WTC11 (cell line): Measurements from ENCODE around the gene SLC39A13. TPM values are rescaled to one million over a fixed set of nuclear protein-coding genes. Genes with fewer than 3 reads are reported as not detected.

Experiments used
- ATAC-seq: fragments of 200-7000 bp; cut with Tn5 transposase; 2 replicates; pipeline ENCODE4 v1.10.0; 2021; ENCODE audit warnings: mild to moderate bottlenecking, moderate library complexity
- CTCF ChIA-PET: fragments of 300-600 bp; sonication (Branson Sonifier 250); formaldehyde crosslinking; loops from one replicate; lab custom pipeline; 2021; ENCODE audit warnings: antibody characterized with exemption; lab: Charles Lee
- POLR2A ChIA-PET: fragments of 350-600 bp; sonication (Branson Sonifier 250); formaldehyde crosslinking; loops from one replicate; lab custom pipeline; 2021; ENCODE audit warnings: antibody characterized with exemption; lab: Charles Lee
- DNase-seq: peaks from one replicate; pipeline ENCODE4 v3.0.0; 2021; ENCODE audit warnings: low spot score
- H3K27ac Mint-ChIP-seq: 2 replicates; pipeline ENCODE4 v1.8.0; 2021; ENCODE audit warnings: mixed read lengths
- H3K27me3 Mint-ChIP-seq: 2 replicates; pipeline ENCODE4 v1.8.0; 2021; ENCODE audit warnings: low read depth, mild to moderate bottlenecking, moderate library complexity, mixed read lengths
- H3K36me3 Mint-ChIP-seq: 2 replicates; pipeline ENCODE4 v1.8.0; 2021; ENCODE audit warnings: mixed read lengths
- H3K4me1 Mint-ChIP-seq: 2 replicates; pipeline ENCODE4 v1.8.0; 2022; ENCODE audit warnings: mixed read lengths
- H3K4me3 Mint-ChIP-seq: 2 replicates; pipeline ENCODE4 v1.8.0; 2021; ENCODE audit warnings: mild to moderate bottlenecking, moderate library complexity, mixed read lengths
- H3K9me3 Mint-ChIP-seq: 2 replicates; pipeline ENCODE4 v1.8.0; 2021; ENCODE audit warnings: mixed read lengths
- AFF4 ChIP-seq: sonication (generic); formaldehyde crosslinking; IDR thresholded peaks from 2 replicates; pipeline ENCODE4 v1.8.1; 2023; ENCODE audit warnings: mild to moderate bottlenecking, missing genetic modification reagents, borderline replicate concordance
- ATF6 ChIP-seq: sonication (generic); formaldehyde crosslinking; IDR thresholded peaks from 2 replicates; pipeline ENCODE4 v1.8.1; 2023; ENCODE audit warnings: mild to moderate bottlenecking, missing genetic modification reagents
- E2F4 ChIP-seq: sonication (generic); formaldehyde crosslinking; IDR thresholded peaks from 2 replicates; pipeline ENCODE4 v1.8.1; 2022; ENCODE audit warnings: low read depth, mild to moderate bottlenecking, moderate library complexity, missing genetic modification reagents, borderline replicate concordance
- ESRRA ChIP-seq: sonication (generic); formaldehyde crosslinking; IDR thresholded peaks from 2 replicates; pipeline ENCODE4 v1.8.1; 2022; ENCODE audit warnings: mild to moderate bottlenecking, missing genetic modification reagents, borderline replicate concordance
- FOXP4 ChIP-seq: sonication (generic); formaldehyde crosslinking; IDR thresholded peaks from 2 replicates; pipeline ENCODE4 v1.8.0; 2022; ENCODE audit warnings: mild to moderate bottlenecking, missing genetic modification reagents
- NR1H2 ChIP-seq: sonication (generic); formaldehyde crosslinking; IDR thresholded peaks from 2 replicates; pipeline ENCODE4 v1.9.0; 2021; ENCODE audit warnings: mild to moderate bottlenecking, moderate library complexity, missing genetic modification reagents
- SMAD4 ChIP-seq: sonication (generic); formaldehyde crosslinking; IDR thresholded peaks from 2 replicates; pipeline ENCODE4 v1.8.0; 2022; ENCODE audit warnings: mild to moderate bottlenecking, missing genetic modification reagents
- SOX15 ChIP-seq: fragments of 250-450 bp; sonication (Bioruptor Pico); IDR thresholded peaks from 2 replicates; pipeline ENCODE4 v1.9.0; 2021; ENCODE audit warnings: mild to moderate bottlenecking
- total RNA-seq: library from RNA; stranded (reverse); gene quantifications from 3 replicates; pipeline ENCODE4 v1.2.3, GENCODE V29; 2021
- TF ChIP-seq, protein P1 (sequence below): fragments of 250-450 bp; sonication (Bioruptor Pico); IDR thresholded peaks from 2 replicates; pipeline ENCODE4 v1.9.0; 2021; ENCODE audit warnings: mild to moderate bottlenecking, borderline replicate concordance
- TF ChIP-seq, protein P2 (sequence below): sonication (generic); formaldehyde crosslinking; IDR thresholded peaks from 2 replicates; pipeline ENCODE4 v1.8.0; 2023; ENCODE audit warnings: missing genetic modification reagents

SLC39A13 gene
- total RNA-seq, 1 experiment from 2014 or later: 38.2 TPM

DNA sequence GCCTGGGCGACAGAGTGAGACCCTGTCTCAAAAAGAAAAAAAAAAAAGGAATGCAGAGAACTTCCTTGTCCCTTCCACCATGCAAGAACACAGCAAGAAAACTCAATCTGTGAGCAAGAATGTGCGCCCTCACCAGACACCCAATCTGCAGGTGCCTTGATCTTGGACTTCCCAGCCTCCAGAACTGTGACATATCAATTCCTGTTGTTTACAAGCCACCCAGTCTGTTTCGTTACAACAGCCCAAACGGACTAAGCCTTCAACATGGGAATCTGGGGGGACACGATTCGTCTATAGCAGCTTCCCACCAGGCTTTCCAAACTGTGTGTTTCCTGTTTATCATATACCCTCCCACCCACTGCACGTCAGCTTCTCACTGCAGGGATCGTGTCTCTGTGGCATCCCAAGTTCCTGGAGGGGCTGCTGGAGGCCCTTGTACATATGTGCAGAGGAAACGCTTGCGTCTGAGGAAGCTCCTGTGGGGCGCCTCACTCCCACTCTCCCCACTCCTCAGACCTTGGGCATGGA is 28.9 kb downstream of the SLC39A13 start:
- CTCF ChIA-PET: interaction anchor here (0.6 to 0.7 kb wide), 3 partner anchors 17 to 27 kb away, joined by 3 to 4 read pairs (median 3); no protein-coding TSS in a partner anchor
- no peaks in the 10 kb centered on the region for H3K9me3 Mint-ChIP-seq
- POLR2A ChIA-PET: no interaction called here
- H3K4me1 Mint-ChIP-seq: no peaks in the 10 kb centered on the region
- TF ChIP-seq, protein P1, sequence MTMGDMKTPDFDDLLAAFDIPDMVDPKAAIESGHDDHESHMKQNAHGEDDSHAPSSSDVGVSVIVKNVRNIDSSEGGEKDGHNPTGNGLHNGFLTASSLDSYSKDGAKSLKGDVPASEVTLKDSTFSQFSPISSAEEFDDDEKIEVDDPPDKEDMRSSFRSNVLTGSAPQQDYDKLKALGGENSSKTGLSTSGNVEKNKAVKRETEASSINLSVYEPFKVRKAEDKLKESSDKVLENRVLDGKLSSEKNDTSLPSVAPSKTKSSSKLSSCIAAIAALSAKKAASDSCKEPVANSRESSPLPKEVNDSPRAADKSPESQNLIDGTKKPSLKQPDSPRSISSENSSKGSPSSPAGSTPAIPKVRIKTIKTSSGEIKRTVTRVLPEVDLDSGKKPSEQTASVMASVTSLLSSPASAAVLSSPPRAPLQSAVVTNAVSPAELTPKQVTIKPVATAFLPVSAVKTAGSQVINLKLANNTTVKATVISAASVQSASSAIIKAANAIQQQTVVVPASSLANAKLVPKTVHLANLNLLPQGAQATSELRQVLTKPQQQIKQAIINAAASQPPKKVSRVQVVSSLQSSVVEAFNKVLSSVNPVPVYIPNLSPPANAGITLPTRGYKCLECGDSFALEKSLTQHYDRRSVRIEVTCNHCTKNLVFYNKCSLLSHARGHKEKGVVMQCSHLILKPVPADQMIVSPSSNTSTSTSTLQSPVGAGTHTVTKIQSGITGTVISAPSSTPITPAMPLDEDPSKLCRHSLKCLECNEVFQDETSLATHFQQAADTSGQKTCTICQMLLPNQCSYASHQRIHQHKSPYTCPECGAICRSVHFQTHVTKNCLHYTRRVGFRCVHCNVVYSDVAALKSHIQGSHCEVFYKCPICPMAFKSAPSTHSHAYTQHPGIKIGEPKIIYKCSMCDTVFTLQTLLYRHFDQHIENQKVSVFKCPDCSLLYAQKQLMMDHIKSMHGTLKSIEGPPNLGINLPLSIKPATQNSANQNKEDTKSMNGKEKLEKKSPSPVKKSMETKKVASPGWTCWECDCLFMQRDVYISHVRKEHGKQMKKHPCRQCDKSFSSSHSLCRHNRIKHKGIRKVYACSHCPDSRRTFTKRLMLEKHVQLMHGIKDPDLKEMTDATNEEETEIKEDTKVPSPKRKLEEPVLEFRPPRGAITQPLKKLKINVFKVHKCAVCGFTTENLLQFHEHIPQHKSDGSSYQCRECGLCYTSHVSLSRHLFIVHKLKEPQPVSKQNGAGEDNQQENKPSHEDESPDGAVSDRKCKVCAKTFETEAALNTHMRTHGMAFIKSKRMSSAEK (CRISPR knock-in tag): no peak
- TF ChIP-seq FOXP4 (CRISPR knock-in tag) (no peak), ATF6 (no peak), AFF4 (CRISPR knock-in tag) (no peak), NR1H2 (CRISPR knock-in tag) (no peak), SOX15 (CRISPR knock-in tag) (no peak), E2F4 (CRISPR knock-in tag) (no peak), ESRRA (no peak), SMAD4 (CRISPR knock-in tag) (no peak)
- TF ChIP-seq, protein P2, sequence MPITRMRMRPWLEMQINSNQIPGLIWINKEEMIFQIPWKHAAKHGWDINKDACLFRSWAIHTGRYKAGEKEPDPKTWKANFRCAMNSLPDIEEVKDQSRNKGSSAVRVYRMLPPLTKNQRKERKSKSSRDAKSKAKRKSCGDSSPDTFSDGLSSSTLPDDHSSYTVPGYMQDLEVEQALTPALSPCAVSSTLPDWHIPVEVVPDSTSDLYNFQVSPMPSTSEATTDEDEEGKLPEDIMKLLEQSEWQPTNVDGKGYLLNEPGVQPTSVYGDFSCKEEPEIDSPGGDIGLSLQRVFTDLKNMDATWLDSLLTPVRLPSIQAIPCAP: no peak
- ATAC-seq (no peak), DNase-seq (no peak)
- H3K27me3 Mint-ChIP-seq: no peaks in the 10 kb centered on the region
- no peaks in the 10 kb centered on the region for H3K36me3 Mint-ChIP-seq
- no peak overlapping the region for H3K4me3 Mint-ChIP-seq
- H3K27ac Mint-ChIP-seq: no peak overlapping the region
